A673 (cell line): ENCODE results near the gene CCDC27. TPM values are rescaled to one million over a fixed set of nuclear protein-coding genes. Genes with fewer than 3 reads are reported as not detected.

Source experiments
- BruUV-seq: library from RNA; stranded (reverse); fragments of 400-500 nt; replicated peaks from 2 replicates; lab custom pipeline; 2021; lab: Mats Ljungman, UMichigan
- CTCF ChIA-PET: fragments of 300-600 bp; sonication (Branson Sonifier 250); formaldehyde crosslinking; loops from one replicate; lab custom pipeline; 2022; ENCODE audit warnings: antibody characterized with exemption; lab: Charles Lee
- POLR2A ChIA-PET: fragments of 300-600 bp; sonication (Branson Sonifier 250); formaldehyde crosslinking; loops from one replicate; lab custom pipeline; 2022; ENCODE audit warnings: antibody characterized with exemption; ENCODE audit not compliant: low non-redundant PET; lab: Charles Lee
- DNase-seq: peaks from one replicate; pipeline ENCODE4 v3.0.0-alpha.2; 2015; ENCODE audit warnings: low spot score
- H3K27ac ChIP-seq: fragments of 200-600 bp; sonication (generic); 2 replicates; pipeline ENCODE4 v1.5.1; 2016; ENCODE audit warnings: mixed run types, low read depth, mild to moderate bottlenecking, mixed read lengths, antibody characterized with exemption, low read length; ENCODE audit not compliant: poor library complexity, severe bottlenecking
- H3K27me3 ChIP-seq: fragments of 200-600 bp; sonication (generic); replicated peaks from 2 replicates; pipeline ENCODE4 v1.6.1; 2017; ENCODE audit warnings: mixed run types, low read depth, mild to moderate bottlenecking, mixed read lengths, antibody characterized with exemption, low read length; ENCODE audit not compliant: insufficient read depth, poor library complexity
- H3K36me3 ChIP-seq: fragments of 200-600 bp; sonication (generic); 2 replicates; pipeline ENCODE4 v1.6.1; 2016; ENCODE audit warnings: mixed run types, mild to moderate bottlenecking, mixed read lengths, antibody characterized with exemption, low read length; ENCODE audit not compliant: insufficient read depth, poor library complexity, severe bottlenecking
- H3K4me1 ChIP-seq: fragments of 200-600 bp; sonication (generic); 2 replicates; pipeline ENCODE4 v1.6.1; 2017; ENCODE audit warnings: mixed run types, mild to moderate bottlenecking, mixed read lengths, antibody characterized with exemption, low read length; ENCODE audit not compliant: insufficient read depth, poor library complexity, severe bottlenecking
- H3K4me3 ChIP-seq: fragments of 200-600 bp; sonication (generic); 2 replicates; pipeline ENCODE4 v1.5.1; 2016; ENCODE audit warnings: low read depth, mixed run types, mild to moderate bottlenecking, mixed read lengths, low read length; ENCODE audit not compliant: poor library complexity, severe bottlenecking
- H3K9me3 ChIP-seq: fragments of 200-600 bp; sonication (generic); 2 replicates; pipeline ENCODE4 v1.6.1; 2016; ENCODE audit warnings: mixed run types, low read depth, mild to moderate bottlenecking, mixed read lengths, antibody characterized with exemption, low read length; ENCODE audit not compliant: poor library complexity, severe bottlenecking
- EZH2 ChIP-seq: fragments of 200-600 bp; sonication (generic); IDR thresholded peaks from 2 replicates; pipeline ENCODE4 v1.6.1; 2017; ENCODE audit warnings: borderline replicate concordance, low read depth, mild to moderate bottlenecking, mixed read lengths, antibody characterized with exemption, low read length; ENCODE audit not compliant: poor library complexity, severe bottlenecking
- intact Hi-C: fragments of 100-400 bp; cut with micrococcal nuclease; formaldehyde crosslinking; loops from one replicate; pipeline ENCODE4 v1.10.0; 2022; ENCODE audit not compliant: unreplicated experiment
- total RNA-seq: library from RNA; stranded (reverse); gene quantifications from 2 replicates; pipeline ENCODE4 v1.2.3, GENCODE V29; 2021
- TF ChIP-seq, protein P1 (sequence below): fragments of 300-800, 200-600 bp; sonication (generic); conservative IDR thresholded peaks from 2 replicates; pipeline ENCODE4 v1.5.1; 2017; ENCODE audit warnings: low read depth, mild to moderate bottlenecking, antibody characterized with exemption, low read length, moderate library complexity, mixed read lengths

The CCDC27 gene
- total RNA-seq, 1 experiment from 2014 or later = not detected

DNA sequence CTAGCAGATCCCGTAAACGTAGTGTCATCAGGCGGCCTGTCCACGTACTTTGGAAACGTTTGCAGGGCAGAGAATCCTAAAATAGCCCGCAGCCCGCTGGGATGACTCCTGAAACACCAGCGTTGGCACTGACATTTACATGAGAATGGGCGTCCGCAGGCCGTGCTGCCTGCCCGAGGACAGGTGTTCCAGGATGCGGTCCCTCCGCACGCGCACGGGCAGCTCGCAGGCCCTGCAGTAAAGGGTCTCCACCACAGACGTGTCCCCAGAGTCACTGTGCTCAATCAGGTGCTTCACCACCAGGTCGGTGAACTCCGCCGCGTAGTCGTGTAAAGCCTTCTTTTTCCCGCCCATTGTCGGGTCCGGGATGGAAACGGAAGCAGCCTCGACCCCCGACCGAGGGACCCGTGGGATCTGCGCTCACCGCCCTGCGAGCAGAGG is 5.8 kb upstream of the CCDC27 start:
- Histone ChIP-seq H3K4me3 (peak overlapping the region; percentile 93), H3K27ac (peak overlapping the region; percentile 67), H3K4me1 (peaks cover 11% of the 10 kb centered on the region), H3K9me3 (no peaks in the 10 kb centered on the region), H3K36me3 (no peaks in the 10 kb centered on the region), H3K27me3 (no peaks in the 10 kb centered on the region)
- ChIA-PET POLR2A (no interaction called here), CTCF (no interaction called here)
- BruUV-seq = no TSS peak
- intact Hi-C loops = no loop called here
- TF ChIP-seq, protein P1, sequence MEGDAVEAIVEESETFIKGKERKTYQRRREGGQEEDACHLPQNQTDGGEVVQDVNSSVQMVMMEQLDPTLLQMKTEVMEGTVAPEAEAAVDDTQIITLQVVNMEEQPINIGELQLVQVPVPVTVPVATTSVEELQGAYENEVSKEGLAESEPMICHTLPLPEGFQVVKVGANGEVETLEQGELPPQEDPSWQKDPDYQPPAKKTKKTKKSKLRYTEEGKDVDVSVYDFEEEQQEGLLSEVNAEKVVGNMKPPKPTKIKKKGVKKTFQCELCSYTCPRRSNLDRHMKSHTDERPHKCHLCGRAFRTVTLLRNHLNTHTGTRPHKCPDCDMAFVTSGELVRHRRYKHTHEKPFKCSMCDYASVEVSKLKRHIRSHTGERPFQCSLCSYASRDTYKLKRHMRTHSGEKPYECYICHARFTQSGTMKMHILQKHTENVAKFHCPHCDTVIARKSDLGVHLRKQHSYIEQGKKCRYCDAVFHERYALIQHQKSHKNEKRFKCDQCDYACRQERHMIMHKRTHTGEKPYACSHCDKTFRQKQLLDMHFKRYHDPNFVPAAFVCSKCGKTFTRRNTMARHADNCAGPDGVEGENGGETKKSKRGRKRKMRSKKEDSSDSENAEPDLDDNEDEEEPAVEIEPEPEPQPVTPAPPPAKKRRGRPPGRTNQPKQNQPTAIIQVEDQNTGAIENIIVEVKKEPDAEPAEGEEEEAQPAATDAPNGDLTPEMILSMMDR = no peak
- TF ChIP-seq EZH2 = no peak
- no peak for DNase-seq

DNA sequence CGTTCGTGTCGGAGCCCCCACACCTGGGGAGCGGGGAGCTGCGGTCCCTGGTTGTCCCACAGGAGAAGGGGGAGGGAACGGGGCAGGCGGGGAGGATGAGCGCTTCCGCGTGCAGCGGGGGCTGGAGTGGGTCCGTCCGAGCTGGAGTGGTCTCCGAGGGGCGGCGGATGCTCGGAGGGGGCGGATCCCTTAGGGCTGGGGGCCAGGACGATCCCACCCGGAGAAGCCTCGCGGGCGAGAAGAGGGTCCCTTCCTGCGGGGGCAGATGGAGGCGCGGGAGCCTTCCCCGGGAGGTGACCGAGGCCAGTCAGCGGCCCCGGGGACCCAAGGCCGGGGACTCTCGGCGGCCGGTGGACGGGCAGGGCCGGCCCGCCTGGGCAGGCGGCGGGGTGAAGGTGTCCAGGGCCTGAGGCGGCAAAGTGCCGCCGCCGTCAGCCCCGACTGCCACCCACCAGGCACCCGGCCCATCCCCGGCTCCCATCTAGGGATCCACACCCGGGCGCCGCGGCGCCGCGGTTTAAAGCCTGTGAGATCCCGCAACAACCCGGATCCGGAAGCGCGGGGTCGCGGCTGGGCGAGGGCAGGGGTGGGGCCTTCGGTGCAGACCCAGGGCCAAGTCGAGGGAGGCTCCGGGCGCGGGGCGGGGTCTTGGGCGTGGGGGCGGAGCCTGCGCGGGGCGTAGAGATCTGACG is 5.3 kb upstream of the CCDC27 start:
- no peaks in the 10 kb centered on the region for H3K36me3 ChIP-seq
- intact Hi-C loops = no loop called here
- peak overlapping the region; percentile 67 for H3K27ac ChIP-seq
- ChIA-PET CTCF (no interaction called here), POLR2A (interaction anchor here (0.7 kb wide), 1 partner anchor 82 kb away, joined by 4 read pairs; no protein-coding TSS in a partner anchor)
- no peak for TF ChIP-seq EZH2
- TF ChIP-seq, protein P1 = no peak
- H3K4me3 ChIP-seq = peak overlapping the region; percentile 93
- H3K27me3 ChIP-seq = no peaks in the 10 kb centered on the region
- peak; percentile 92 for DNase-seq
- peaks cover 11% of the 10 kb centered on the region for H3K4me1 ChIP-seq
- BruUV-seq = TSS peak; percentile 37
- no peaks in the 10 kb centered on the region for H3K9me3 ChIP-seq

DNA sequence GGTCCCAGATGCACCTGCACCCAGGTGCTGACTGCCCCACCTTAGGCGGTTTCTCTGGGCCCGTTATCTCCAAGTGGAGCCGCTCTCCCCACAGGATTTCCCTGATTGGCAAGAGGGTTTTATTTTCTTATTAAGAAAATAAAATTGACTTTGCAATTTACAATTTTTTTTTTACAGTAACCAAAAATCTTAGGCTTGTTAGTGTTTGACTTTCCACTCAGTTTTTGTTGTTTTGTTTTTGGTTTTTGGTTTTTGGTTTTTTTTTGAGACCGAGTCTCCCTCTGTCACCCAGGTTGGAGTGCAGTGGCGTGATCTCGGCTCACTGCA is 4.8 kb upstream of the CCDC27 start:
- intact Hi-C loops = no loop called here
- DNase-seq = no peak
- Histone ChIP-seq H3K27ac (peak overlapping the region; percentile 67), H3K27me3 (no peaks in the 10 kb centered on the region), H3K4me1 (peaks cover 11% of the 10 kb centered on the region), H3K4me3 (peak overlapping the region; percentile 93), H3K36me3 (no peaks in the 10 kb centered on the region), H3K9me3 (no peaks in the 10 kb centered on the region)
- POLR2A ChIA-PET = interaction anchor here (0.7 kb wide), 1 partner anchor 83 kb away, joined by 4 read pairs; no protein-coding TSS in a partner anchor
- CTCF ChIA-PET = no interaction called here
- TF ChIP-seq, protein P1 = no peak
- TF ChIP-seq EZH2 = no peak
- BruUV-seq = no TSS peak
